ENCODE results near the gene COL19A1.

- TF ChIP-seq CTCF (IDR thresholded peaks at IDR 0.05) = no peak
- TF ChIP-seq POLR2A (IDR thresholded peaks at IDR 0.05) = no peak
- no peak for TF ChIP-seq POLR2AphosphoS5 (IDR thresholded peaks at IDR 0.05; ENCODE audit: insufficient read depth in 1 of 2, low read depth in 1 of 2)
Measured at GRCh38 chr6:69868252-69868804, 2.0 kb downstream of the COL19A1 start.

Data from vagina (tissue), 2 donors.